Adrenal gland (tissue), 5 donors: Measurements from ENCODE around the gene IQGAP1.

Experiments used
- CTCF ChIP-seq, 6 experiments: fragments of 450-650 bp in 4 of 6; fragments of 200-600 bp in 2 of 6; sonication (generic) in 1 of 6; IDR thresholded peaks; 1 replicate in 5 of 6; 2 replicates in 1 of 6; pipeline versions ENCODE4 v1.5.1 to v1.8.0; 2016 to 2021; ENCODE audit warnings: antibody characterized with exemption in 6 of 6, mild to moderate bottlenecking in 2 of 6, moderate library complexity in 1 of 6
- POLR2A ChIP-seq, 2 donors: fragments of 450-650 bp; IDR thresholded peaks; one replicate each; pipeline ENCODE4 v1.6.1; 2017; ENCODE audit warnings: antibody characterized with exemption in 2 of 2, mild to moderate bottlenecking in 2 of 2, moderate library complexity in 1 of 2
- donor health status: DM: no; HTN: no; CAD: no.

GRCh38 chr15:90349072-90349471, 39.0 kb upstream of the IQGAP1 start:
- no peak for TF ChIP-seq CTCF (IDR thresholded peaks at IDR 0.05)
- TF ChIP-seq POLR2A (IDR thresholded peaks at IDR 0.05): no peak
